HEK293T (cell line): Measurements from ENCODE around the gene CPA4.
"Not testable (repeated sequence)": the region's sequence is repeated elsewhere in the genome, so short reads cannot be mapped to it uniquely, and the experiment has no call there.

Experiments
- CTCF ChIA-PET: fragments of 350-600 bp; formaldehyde crosslinking; extraction: SDS; loops from one replicate; lab custom pipeline; 2021; ENCODE audit warnings: antibody characterized with exemption, inconsistent platforms; lab: Yijun Ruan, JAX
- POLR2A ChIA-PET: fragments of 350-600 bp; formaldehyde crosslinking; extraction: SDS; loops from one replicate; lab custom pipeline; 2020; ENCODE audit warnings: antibody characterized with exemption, inconsistent platforms; lab: Yijun Ruan, JAX
- DNase-seq: peaks from one replicate; pipeline ENCODE4 v3.0.0; 2012; ENCODE audit warnings: mixed read lengths; ENCODE audit errors: extremely low spot score
- ARNT ChIP-seq: fragments of 450-650 bp; IDR thresholded peaks from 2 replicates; pipeline ENCODE4 v1.6.1; 2017; ENCODE audit warnings: mild to moderate bottlenecking
- BHLHE40 ChIP-seq: fragments of 450-650 bp; IDR thresholded peaks from 2 replicates; pipeline ENCODE4 v1.6.1; 2016; ENCODE audit warnings: mild to moderate bottlenecking, moderate library complexity, borderline replicate concordance
- CTBP1 ChIP-seq: fragments of 450-650 bp; IDR thresholded peaks from 2 replicates; pipeline ENCODE4 v1.6.1; 2016; ENCODE audit warnings: borderline replicate concordance
- ELF4 ChIP-seq: fragments of 450-650 bp; IDR thresholded peaks from 2 replicates; pipeline ENCODE4 v1.6.1; 2017; ENCODE audit warnings: antibody characterized with exemption
- FOXA1 ChIP-seq: fragments of 450-650 bp; IDR thresholded peaks from 2 replicates; pipeline ENCODE4 v1.6.1; 2016; ENCODE audit warnings: mild to moderate bottlenecking
- FOXK2 ChIP-seq: fragments of 450-650 bp; IDR thresholded peaks from 2 replicates; pipeline ENCODE4 v1.6.1; 2016; ENCODE audit warnings: mild to moderate bottlenecking
- FOXM1 ChIP-seq: fragments of 450-650 bp; IDR thresholded peaks from 2 replicates; pipeline ENCODE4 v1.6.1; 2017; ENCODE audit warnings: mild to moderate bottlenecking, borderline replicate concordance
- HDGF ChIP-seq: fragments of 450-650 bp; IDR thresholded peaks from 2 replicates; pipeline ENCODE4 v1.6.1; 2017; ENCODE audit warnings: antibody characterized with exemption, borderline replicate concordance
- L3MBTL2 ChIP-seq: fragments of 450-650 bp; conservative IDR thresholded peaks from 2 replicates; pipeline ENCODE4 v1.6.1; 2016; ENCODE audit warnings: mild to moderate bottlenecking
- LEF1 ChIP-seq: fragments of 450-650 bp; IDR thresholded peaks from 2 replicates; pipeline ENCODE4 v1.6.1; 2017; ENCODE audit warnings: mild to moderate bottlenecking, borderline replicate concordance
- NFRKB ChIP-seq: fragments of 450-650 bp; IDR thresholded peaks from 2 replicates; pipeline ENCODE4 v1.6.1; 2016; ENCODE audit warnings: mild to moderate bottlenecking, moderate library complexity
- PKNOX1 ChIP-seq: fragments of 450-650 bp; IDR thresholded peaks from 2 replicates; pipeline ENCODE4 v1.6.1; 2016
- SP1 ChIP-seq: fragments of 450-650 bp; IDR thresholded peaks from 2 replicates; pipeline ENCODE4 v1.6.1; 2017
- SUZ12 ChIP-seq: fragments of 450-650 bp; IDR thresholded peaks from 2 replicates; pipeline ENCODE4 v1.6.1; 2016; ENCODE audit warnings: mild to moderate bottlenecking
- TARDBP ChIP-seq: fragments of 450-650 bp; IDR thresholded peaks from 2 replicates; pipeline ENCODE4 v1.6.1; 2016
- ZNF384 ChIP-seq: fragments of 450-650 bp; IDR thresholded peaks from 2 replicates; pipeline ENCODE4 v1.6.1; 2016

Gene CPA4

GRCh38 chr7:130303982-130304381, 11.0 kb downstream of the CPA4 start:
- DNase-seq, result no peak
- no peak for TF ChIP-seq LEF1
- TF ChIP-seq ZNF384, result no peak
- TF ChIP-seq TARDBP, result no peak
- TF ChIP-seq FOXM1, result no peak
- TF ChIP-seq PKNOX1, result no peak
- no peak for TF ChIP-seq ARNT
- TF ChIP-seq HDGF, result no peak
- TF ChIP-seq SUZ12, result no peak
- TF ChIP-seq FOXK2, result no peak
- TF ChIP-seq BHLHE40, result no peak
- TF ChIP-seq NFRKB, result no peak
- no peak for TF ChIP-seq ELF4
- no peak for TF ChIP-seq SP1
- no peak for TF ChIP-seq FOXA1
- no peak for TF ChIP-seq L3MBTL2
- CTCF ChIA-PET, result no interaction called here
- POLR2A ChIA-PET, result no interaction called here

GRCh38 chr7:130304878-130305277, 11.9 kb downstream of the CPA4 start:
- POLR2A ChIA-PET, result no interaction called here
- DNase-seq, result no peak
- TF ChIP-seq FOXM1, result no peak
- TF ChIP-seq CTBP1, result no peak
- TF ChIP-seq SP1, result no peak
- TF ChIP-seq ZNF384, result no peak
- TF ChIP-seq HDGF, result no peak
- TF ChIP-seq PKNOX1, result no peak
- TF ChIP-seq LEF1, result no peak
- TF ChIP-seq FOXA1, result no peak
- no peak for TF ChIP-seq SUZ12
- TF ChIP-seq ELF4, result no peak
- TF ChIP-seq NFRKB, result no peak
- no peak for TF ChIP-seq FOXK2
- no peak for TF ChIP-seq BHLHE40
- no peak for TF ChIP-seq TARDBP
- TF ChIP-seq L3MBTL2, result no peak
- TF ChIP-seq ARNT, result no peak
- CTCF ChIA-PET, result no interaction called here

GRCh38 chr7:130305433-130306042, 12.6 kb downstream of the CPA4 start:
- no peak for TF ChIP-seq LEF1
- CTCF ChIA-PET, result no interaction called here
- POLR2A ChIA-PET, result no interaction called here
- no peak for DNase-seq

GRCh38 chr7:130309986-130310385, 17.0 kb downstream of the CPA4 start:
- TF ChIP-seq ZNF384 (no peak), SP1 (no peak), HDGF (no peak), BHLHE40 (no peak), FOXK2 (no peak), ARNT (no peak), L3MBTL2 (no peak), FOXM1 (no peak), LEF1 (no peak), CTBP1 (no peak), NFRKB (no peak), FOXA1 (no peak), PKNOX1 (no peak), SUZ12 (no peak), ELF4 (no peak), TARDBP (no peak)
- POLR2A ChIA-PET, result no interaction called here
- DNase-seq, result no peak
- CTCF ChIA-PET, result no interaction called here

DNA sequence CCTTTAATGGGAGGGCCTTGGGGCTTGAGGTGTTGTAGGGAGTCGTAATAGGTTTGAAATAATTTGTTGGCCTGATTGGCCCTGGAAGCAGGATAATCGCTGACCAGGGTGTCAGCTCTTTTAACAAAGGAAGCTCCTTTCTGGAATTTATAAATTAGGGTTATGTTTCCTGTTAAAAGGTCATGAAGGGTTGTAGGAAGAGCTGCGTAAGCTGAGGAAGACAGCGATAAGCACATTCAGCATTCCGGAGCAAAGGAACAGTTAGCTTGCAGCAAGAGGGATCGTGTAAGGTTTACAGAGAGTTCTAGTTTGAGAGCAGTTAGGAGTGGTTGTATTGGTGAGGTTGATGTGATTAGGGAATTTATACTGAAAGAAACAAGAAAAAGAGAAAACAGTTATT, 21.3 kb downstream of the CPA4 start:
- ChIA-PET POLR2A (no interaction called here), CTCF (no interaction called here)
- TF ChIP-seq NFRKB, result no peak
- no peak for TF ChIP-seq PKNOX1
- TF ChIP-seq TARDBP, result no peak
- no peak for TF ChIP-seq FOXM1
- TF ChIP-seq SP1, result no peak
- no peak for TF ChIP-seq ARNT
- TF ChIP-seq FOXA1, result no peak
- no peak for TF ChIP-seq L3MBTL2
- TF ChIP-seq FOXK2, result no peak
- no peak for TF ChIP-seq HDGF
- no peak for TF ChIP-seq LEF1
- no peak for TF ChIP-seq ZNF384
- no peak for TF ChIP-seq ELF4
- no peak for TF ChIP-seq CTBP1
- TF ChIP-seq SUZ12, result no peak
- no peak for DNase-seq

DNA sequence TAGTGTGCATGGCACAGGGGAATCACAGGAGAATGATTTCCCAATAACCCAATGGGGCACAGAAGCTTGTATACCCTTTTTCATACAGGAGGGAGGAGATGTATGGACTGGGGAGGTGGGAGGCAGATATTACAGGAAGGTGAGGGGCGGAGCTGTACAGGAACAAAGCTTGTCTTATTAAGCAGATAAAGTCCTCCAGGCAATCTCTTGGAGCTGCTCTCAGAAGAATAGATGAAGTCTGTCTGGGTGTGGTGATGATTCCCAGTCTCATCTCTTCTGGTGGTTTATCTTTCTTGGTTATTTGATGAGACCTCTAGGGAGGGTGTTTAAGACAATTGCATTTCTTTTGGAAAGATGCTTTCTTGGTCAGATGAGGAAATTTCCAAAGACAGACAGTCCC, 26.6 kb downstream of the CPA4 start:
- CTCF ChIA-PET, result no interaction called here
- TF ChIP-seq CTBP1, result no peak
- TF ChIP-seq SUZ12, result no peak
- TF ChIP-seq HDGF, result no peak
- TF ChIP-seq TARDBP, result no peak
- TF ChIP-seq SP1, result no peak
- no peak for TF ChIP-seq BHLHE40
- no peak for TF ChIP-seq ZNF384
- TF ChIP-seq ARNT, result no peak
- no peak for TF ChIP-seq FOXM1
- TF ChIP-seq L3MBTL2, result no peak
- no peak for TF ChIP-seq NFRKB
- TF ChIP-seq FOXA1, result no peak
- no peak for TF ChIP-seq LEF1
- no peak for TF ChIP-seq FOXK2
- no peak for TF ChIP-seq ELF4

GRCh38 chr7:130321542-130322229, 28.7 kb downstream of the CPA4 start:
- POLR2A ChIA-PET, result interaction anchor here (1.0 kb wide), 1 partner anchor 10 kb away, joined by 4 read pairs; no protein-coding TSS in a partner anchor
- DNase-seq, CTCF ChIA-PET: not testable (repeated sequence)

More for the DNA sequence above, 26.6 kb downstream of the CPA4 start:
- POLR2A ChIA-PET, result no interaction called here
- no peak for DNase-seq
